PC-3 (cell line): ENCODE data around the gene TSFM. TPM values are rescaled to one million over a fixed set of nuclear protein-coding genes. Genes with fewer than 3 reads are reported as not detected.

Experiments
- ATAC-seq: fragments of 200-7000 bp; cut with Tn5 transposase; 2 replicates; pipeline ENCODE4 v1.9.1; 2020; ENCODE audit warnings: mild to moderate bottlenecking, moderate library complexity
- BruUV-seq: library from RNA; stranded (reverse); fragments of 400-500 nt; replicated peaks from 2 replicates; lab custom pipeline; 2021; lab: Mats Ljungman, UMichigan
- CTCF ChIA-PET: fragments of 300-600 bp; sonication (Branson Sonifier 250); formaldehyde crosslinking; loops from one replicate; lab custom pipeline; 2022; ENCODE audit warnings: antibody characterized with exemption; lab: Charles Lee
- POLR2A ChIA-PET: fragments of 300-600 bp; sonication (Branson Sonifier 250); formaldehyde crosslinking; loops from one replicate; lab custom pipeline; 2022; ENCODE audit warnings: antibody characterized with exemption; ENCODE audit not compliant: unreplicated experiment; lab: Charles Lee
- DNase-seq: peaks from one replicate; pipeline ENCODE4 v3.0.0-alpha.2; 2015
- H2AFZ ChIP-seq: fragments of 300-600 bp; sonication (generic); 2 replicates; pipeline ENCODE4 v1.6.0; 2016; ENCODE audit warnings: antibody characterized with exemption, low read length
- H3F3A ChIP-seq: fragments of 300-600 bp; sonication (generic); one replicate; pipeline ENCODE4 v1.6.0; 2017; ENCODE audit warnings: antibody characterized with exemption, low read length, control low read depth, mild to moderate bottlenecking; ENCODE audit not compliant: unreplicated experiment
- H3K27ac ChIP-seq: fragments of 300-600 bp; sonication (generic); 2 replicates; pipeline ENCODE4 v1.5.1; 2016; ENCODE audit warnings: mild to moderate bottlenecking, low read length
- H3K27me3 ChIP-seq: fragments of 300-600 bp; sonication (generic); 2 replicates; pipeline ENCODE4 v1.6.1; 2016; ENCODE audit warnings: low read length, mixed read lengths
- H3K36me3 ChIP-seq: fragments of 300-600 bp; sonication (generic); 2 replicates; pipeline ENCODE4 v1.6.1; 2016; ENCODE audit warnings: low read depth, mixed run types, low read length, mixed read lengths
- H3K4me1 ChIP-seq: fragments of 300-600 bp; sonication (generic); 2 replicates; pipeline ENCODE4 v1.5.1; 2016; ENCODE audit warnings: low read length; ENCODE audit not compliant: insufficient read depth
- H3K4me2 ChIP-seq: fragments of 300-600 bp; sonication (generic); 2 replicates; pipeline ENCODE4 v1.6.0; 2016; ENCODE audit warnings: low read length
- H3K4me3 ChIP-seq: fragments of 300-600 bp; sonication (generic); 2 replicates; pipeline ENCODE4 v1.5.1; 2016; ENCODE audit warnings: mild to moderate bottlenecking, low read length, mixed read lengths
- H3K79me2 ChIP-seq: fragments of 300-600 bp; sonication (generic); 2 replicates; pipeline ENCODE4 v1.6.1; 2017; ENCODE audit warnings: low read length, mixed read lengths
- H3K9ac ChIP-seq: fragments of 300-600 bp; sonication (generic); 2 replicates; pipeline ENCODE4 v1.6.0; 2016; ENCODE audit warnings: mild to moderate bottlenecking, low read length
- H3K9me2 ChIP-seq: fragments of 300-600 bp; sonication (generic); replicated peaks from 2 replicates; pipeline ENCODE4 v1.6.1; 2016; ENCODE audit warnings: mixed run types, low read length, mixed read lengths
- H3K9me3 ChIP-seq: fragments of 300-600 bp; sonication (generic); 2 replicates; pipeline ENCODE4 v1.6.1; 2016; ENCODE audit warnings: low read length, mixed read lengths
- H4K20me1 ChIP-seq: fragments of 300-600 bp; sonication (generic); 2 replicates; pipeline ENCODE4 v1.6.1; 2016; ENCODE audit warnings: low read length, mixed read lengths
- EZH2 ChIP-seq: fragments of 300-600 bp; sonication (generic); IDR thresholded peaks from one replicate; pipeline ENCODE4 v1.6.1; 2017; ENCODE audit warnings: antibody characterized with exemption, mild to moderate bottlenecking, low read length; ENCODE audit not compliant: unreplicated experiment
- EZH2phosphoT487 ChIP-seq: fragments of 300-600 bp; sonication (generic); IDR thresholded peaks from 2 replicates; pipeline ENCODE4 v1.6.1; 2018; ENCODE audit warnings: mild to moderate bottlenecking, antibody characterized with exemption, low read length, borderline replicate concordance
- intact Hi-C: fragments of 100-400 bp; cut with micrococcal nuclease; formaldehyde crosslinking; loops from 2 replicates; pipeline ENCODE4 v1.9.0; 2023
- total RNA-seq: library from RNA; depleted of rRNA; stranded (reverse); fragments of >200 nt; gene quantifications from 2 replicates; pipeline ENCODE4 v1.2.3, GENCODE V29; 2014
- TF ChIP-seq, protein P1 (sequence below): fragments of 300-600 bp; sonication (generic); conservative IDR thresholded peaks from 2 replicates; pipeline ENCODE4 v1.5.1; 2017; ENCODE audit warnings: antibody characterized with exemption, low read depth, mild to moderate bottlenecking, low read length

The TSFM gene
- total RNA-seq, 1 experiment from 2014 or later: 63.0 TPM

DNA sequence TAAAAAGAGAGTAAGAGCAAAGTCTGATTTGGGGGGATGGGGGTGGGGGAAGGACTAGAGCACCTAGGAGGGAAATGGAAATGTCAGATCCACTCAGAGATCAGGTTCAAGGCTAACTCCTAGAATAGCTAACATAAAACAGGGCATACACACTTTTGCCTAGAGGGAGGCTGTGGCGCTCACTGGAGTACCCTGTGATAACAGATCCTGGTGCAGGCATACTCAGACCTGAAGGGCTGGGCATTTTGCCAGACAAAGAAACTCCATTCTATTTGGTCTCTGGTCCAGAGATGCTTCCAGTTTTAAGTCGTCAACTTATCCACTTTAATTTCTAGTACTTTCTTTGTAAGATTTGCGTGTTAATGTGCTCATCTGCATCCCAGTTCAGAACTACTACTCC is 58.1 kb downstream of the TSFM start:
- peaks cover 23% of the 10 kb centered on the region; the same call in 1 of the 2 replicates for H3K4me1 ChIP-seq
- no peak for ATAC-seq
- H3K9ac ChIP-seq: no peak overlapping the region
- intact Hi-C loops: no loop called here
- ChIA-PET POLR2A (no interaction called here), CTCF (no interaction called here)
- no peak for DNase-seq
- no peaks in the 10 kb centered on the region for H3F3A ChIP-seq
- no peak overlapping the region for H3K4me3 ChIP-seq
- H3K9me2 ChIP-seq: no peaks in the 10 kb centered on the region
- no peak overlapping the region for H3K4me2 ChIP-seq
- H3K27me3 ChIP-seq: no peaks in the 10 kb centered on the region
- H3K9me3 ChIP-seq: no peaks in the 10 kb centered on the region
- no TSS peak for BruUV-seq
- H4K20me1 ChIP-seq: peaks cover 56% of the 10 kb centered on the region
- no peak overlapping the region for H3K27ac ChIP-seq
- H2AFZ ChIP-seq: no peak overlapping the region
- TF ChIP-seq EZH2 (no peak), EZH2phosphoT487 (no peak)
- TF ChIP-seq, protein P1, sequence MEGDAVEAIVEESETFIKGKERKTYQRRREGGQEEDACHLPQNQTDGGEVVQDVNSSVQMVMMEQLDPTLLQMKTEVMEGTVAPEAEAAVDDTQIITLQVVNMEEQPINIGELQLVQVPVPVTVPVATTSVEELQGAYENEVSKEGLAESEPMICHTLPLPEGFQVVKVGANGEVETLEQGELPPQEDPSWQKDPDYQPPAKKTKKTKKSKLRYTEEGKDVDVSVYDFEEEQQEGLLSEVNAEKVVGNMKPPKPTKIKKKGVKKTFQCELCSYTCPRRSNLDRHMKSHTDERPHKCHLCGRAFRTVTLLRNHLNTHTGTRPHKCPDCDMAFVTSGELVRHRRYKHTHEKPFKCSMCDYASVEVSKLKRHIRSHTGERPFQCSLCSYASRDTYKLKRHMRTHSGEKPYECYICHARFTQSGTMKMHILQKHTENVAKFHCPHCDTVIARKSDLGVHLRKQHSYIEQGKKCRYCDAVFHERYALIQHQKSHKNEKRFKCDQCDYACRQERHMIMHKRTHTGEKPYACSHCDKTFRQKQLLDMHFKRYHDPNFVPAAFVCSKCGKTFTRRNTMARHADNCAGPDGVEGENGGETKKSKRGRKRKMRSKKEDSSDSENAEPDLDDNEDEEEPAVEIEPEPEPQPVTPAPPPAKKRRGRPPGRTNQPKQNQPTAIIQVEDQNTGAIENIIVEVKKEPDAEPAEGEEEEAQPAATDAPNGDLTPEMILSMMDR: no peak
- H3K79me2 ChIP-seq: peaks cover 98% of the 10 kb centered on the region
- no peaks in the 10 kb centered on the region for H3K36me3 ChIP-seq

DNA sequence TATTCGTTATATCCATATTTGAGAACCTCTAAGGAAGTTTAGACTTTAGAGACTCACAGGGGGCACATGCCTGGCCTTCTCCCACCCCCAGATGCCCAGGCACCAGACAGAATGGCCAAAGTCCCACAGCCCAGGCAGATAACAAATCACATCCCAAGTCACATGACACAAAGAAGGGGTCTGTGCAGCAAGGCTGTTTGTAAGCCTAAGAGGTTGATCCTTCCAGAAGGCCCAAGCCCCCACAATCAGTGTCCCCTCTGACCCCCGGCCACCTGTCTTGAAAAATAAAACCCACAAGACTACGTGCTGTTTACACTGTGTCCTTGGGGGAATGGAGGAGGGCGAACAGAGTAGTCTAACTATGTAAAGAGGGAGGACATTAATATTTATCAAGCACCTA is 58.9 kb downstream of the TSFM start:
- Histone ChIP-seq H3F3A (no peaks in the 10 kb centered on the region), H2AFZ (no peak overlapping the region), H3K9me2 (no peaks in the 10 kb centered on the region), H3K79me2 (peaks cover 97% of the 10 kb centered on the region), H3K4me2 (no peak overlapping the region), H3K36me3 (no peaks in the 10 kb centered on the region), H3K9ac (no peak overlapping the region), H3K4me3 (no peak overlapping the region), H3K9me3 (no peaks in the 10 kb centered on the region), H4K20me1 (peaks cover 52% of the 10 kb centered on the region), H3K27ac (no peak overlapping the region), H3K4me1 (peaks cover 23% of the 10 kb centered on the region; the same call in 1 of the 2 replicates), H3K27me3 (no peaks in the 10 kb centered on the region)
- CTCF ChIA-PET: no interaction called here
- no peak for DNase-seq
- ATAC-seq: no peak
- BruUV-seq: no TSS peak
- intact Hi-C loops: no loop called here
- TF ChIP-seq, protein P1: no peak
- TF ChIP-seq EZH2 (no peak), EZH2phosphoT487 (no peak)
- POLR2A ChIA-PET: no interaction called here

DNA sequence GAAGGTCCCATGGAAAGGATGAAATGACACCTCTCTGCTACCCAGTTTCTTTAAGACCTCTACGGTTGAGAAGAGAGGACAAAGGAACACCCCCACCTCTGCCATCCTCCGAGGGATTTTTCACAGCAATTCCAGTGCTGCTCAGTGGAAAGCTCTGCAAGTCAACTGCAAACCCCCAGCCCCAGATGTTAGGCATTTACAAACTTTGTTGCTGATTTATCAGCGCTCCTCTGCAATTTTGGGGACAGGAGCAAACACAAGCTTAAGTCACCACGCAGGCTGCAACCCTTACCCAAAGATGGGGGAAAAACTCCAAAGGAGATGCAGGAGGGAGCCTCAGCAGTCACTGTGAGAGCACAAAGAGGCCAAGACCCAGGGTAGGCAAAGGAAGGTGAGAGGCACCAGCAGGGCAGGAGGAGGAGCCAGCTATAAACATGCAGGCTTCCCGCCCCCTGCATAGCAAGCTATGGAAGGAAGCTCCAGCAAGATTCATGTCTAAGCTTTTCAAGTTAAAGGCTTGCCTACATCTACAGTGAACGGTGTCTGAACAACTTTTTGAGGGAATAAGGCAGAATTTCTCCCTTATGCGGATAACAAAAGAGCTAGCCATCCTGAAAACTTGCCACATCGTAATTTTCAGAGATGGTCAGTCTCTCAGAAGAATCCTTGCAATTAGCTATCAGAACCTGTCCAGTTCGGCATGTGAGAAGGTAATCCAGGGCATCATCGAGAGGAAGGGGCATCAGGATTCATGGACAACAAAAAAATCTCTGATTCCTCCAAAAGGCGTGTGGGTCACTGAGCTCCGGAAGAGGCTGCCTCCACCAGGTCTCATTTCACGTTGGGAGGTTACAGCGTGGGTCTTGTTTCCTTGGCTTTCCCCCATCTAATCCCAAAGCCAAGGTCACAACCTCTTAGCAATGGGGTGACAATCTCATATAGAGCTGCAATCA is 60.0 kb downstream of the TSFM start:
- Histone ChIP-seq H3K27me3 (no peaks in the 10 kb centered on the region), H3K9me2 (no peaks in the 10 kb centered on the region), H3K9me3 (no peaks in the 10 kb centered on the region), H2AFZ (no peak overlapping the region), H3K4me2 (no peak overlapping the region), H3K4me1 (peaks cover 16% of the 10 kb centered on the region; the same call in 1 of the 2 replicates), H3K27ac (no peak overlapping the region), H3K36me3 (no peaks in the 10 kb centered on the region), H3K4me3 (no peak overlapping the region), H3F3A (no peaks in the 10 kb centered on the region), H4K20me1 (peaks cover 46% of the 10 kb centered on the region), H3K79me2 (peaks cover 88% of the 10 kb centered on the region), H3K9ac (no peak overlapping the region)
- intact Hi-C loops: no loop called here
- ATAC-seq (no peak), DNase-seq (no peak)
- ChIA-PET POLR2A (no interaction called here), CTCF (no interaction called here)
- BruUV-seq: no TSS peak
- TF ChIP-seq EZH2 (no peak), EZH2phosphoT487 (no peak)
- TF ChIP-seq, protein P1: no peak
